GM10248 (cell line): ENCODE measurements around the gene NNAT.

Experiments used
- CTCF ChIA-PET: fragments of 300-600 bp; sonication (Branson Sonifier 250); formaldehyde crosslinking; extraction: SDS; loops from one replicate; lab custom pipeline; 2021; ENCODE audit warnings: antibody characterized with exemption; lab: Yijun Ruan, JAX
- POLR2A ChIA-PET: fragments of 350-650 bp; sonication (Branson Sonifier 250); formaldehyde crosslinking; extraction: SDS; loops from one replicate; lab custom pipeline; 2020; ENCODE audit warnings: antibody characterized with exemption; lab: Yijun Ruan, JAX
- DNase-seq: peaks from one replicate; pipeline ENCODE4 v3.0.0; 2012; ENCODE audit errors: extremely low spot score
- TF ChIP-seq, protein P1 (sequence below): IDR thresholded peaks from 2 replicates; pipeline ENCODE4 v1.5.1; 2012; ENCODE audit warnings: mild to moderate bottlenecking, low read depth; ENCODE audit errors: extremely low read depth, missing control alignments, control extremely low read depth

Gene NNAT

GRCh38 chr20:37500311-37500710 lies 20.7 kb upstream of the NNAT start:
- ChIA-PET POLR2A (no interaction called here), CTCF (interaction anchor here (1.7 kb wide), 1 partner anchor 12 kb away, joined by 3 read pairs; no protein-coding TSS in a partner anchor)
- no peak for DNase-seq
- TF ChIP-seq, protein P1, sequence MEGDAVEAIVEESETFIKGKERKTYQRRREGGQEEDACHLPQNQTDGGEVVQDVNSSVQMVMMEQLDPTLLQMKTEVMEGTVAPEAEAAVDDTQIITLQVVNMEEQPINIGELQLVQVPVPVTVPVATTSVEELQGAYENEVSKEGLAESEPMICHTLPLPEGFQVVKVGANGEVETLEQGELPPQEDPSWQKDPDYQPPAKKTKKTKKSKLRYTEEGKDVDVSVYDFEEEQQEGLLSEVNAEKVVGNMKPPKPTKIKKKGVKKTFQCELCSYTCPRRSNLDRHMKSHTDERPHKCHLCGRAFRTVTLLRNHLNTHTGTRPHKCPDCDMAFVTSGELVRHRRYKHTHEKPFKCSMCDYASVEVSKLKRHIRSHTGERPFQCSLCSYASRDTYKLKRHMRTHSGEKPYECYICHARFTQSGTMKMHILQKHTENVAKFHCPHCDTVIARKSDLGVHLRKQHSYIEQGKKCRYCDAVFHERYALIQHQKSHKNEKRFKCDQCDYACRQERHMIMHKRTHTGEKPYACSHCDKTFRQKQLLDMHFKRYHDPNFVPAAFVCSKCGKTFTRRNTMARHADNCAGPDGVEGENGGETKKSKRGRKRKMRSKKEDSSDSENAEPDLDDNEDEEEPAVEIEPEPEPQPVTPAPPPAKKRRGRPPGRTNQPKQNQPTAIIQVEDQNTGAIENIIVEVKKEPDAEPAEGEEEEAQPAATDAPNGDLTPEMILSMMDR, result no peak

- ChIA-PET POLR2A (no interaction called here), CTCF (interaction anchor here (0.7 to 1.7 kb wide), 4 partner anchors 9 to 306 kb away, joined by 3 to 4 read pairs (median 4); no protein-coding TSS in a partner anchor)
- TF ChIP-seq, protein P1, result no peak
- no peak for DNase-seq
Measured at GRCh38 chr20:37501940-37502339, 19.1 kb upstream of the NNAT start.

DNA sequence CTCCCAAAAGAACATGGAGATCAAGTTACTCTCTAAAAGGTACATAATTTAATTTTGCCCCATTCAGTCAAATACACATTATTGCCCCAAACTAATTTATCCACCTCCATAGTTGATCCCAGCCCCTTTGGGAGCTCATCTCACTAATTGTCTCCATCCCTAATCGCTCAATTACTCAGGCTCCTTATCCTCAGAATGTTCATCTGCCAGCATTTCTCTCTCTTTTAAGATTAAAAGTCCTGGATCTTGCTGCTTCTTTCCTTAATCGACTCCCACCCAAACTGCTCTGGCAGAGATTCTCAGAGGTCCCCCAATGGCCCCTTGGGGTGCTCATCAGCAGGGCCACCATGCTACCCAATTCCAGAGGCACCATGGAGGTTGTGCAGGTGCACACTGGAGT lies 18.4 kb upstream of the NNAT start:
- TF ChIP-seq, protein P1, result no peak
- CTCF ChIA-PET, result interaction anchor here (1.4 kb wide), 2 partner anchors 9 to 233 kb away, joined by 4 read pairs; no protein-coding TSS in a partner anchor
- POLR2A ChIA-PET, result no interaction called here
- no peak for DNase-seq

DNA sequence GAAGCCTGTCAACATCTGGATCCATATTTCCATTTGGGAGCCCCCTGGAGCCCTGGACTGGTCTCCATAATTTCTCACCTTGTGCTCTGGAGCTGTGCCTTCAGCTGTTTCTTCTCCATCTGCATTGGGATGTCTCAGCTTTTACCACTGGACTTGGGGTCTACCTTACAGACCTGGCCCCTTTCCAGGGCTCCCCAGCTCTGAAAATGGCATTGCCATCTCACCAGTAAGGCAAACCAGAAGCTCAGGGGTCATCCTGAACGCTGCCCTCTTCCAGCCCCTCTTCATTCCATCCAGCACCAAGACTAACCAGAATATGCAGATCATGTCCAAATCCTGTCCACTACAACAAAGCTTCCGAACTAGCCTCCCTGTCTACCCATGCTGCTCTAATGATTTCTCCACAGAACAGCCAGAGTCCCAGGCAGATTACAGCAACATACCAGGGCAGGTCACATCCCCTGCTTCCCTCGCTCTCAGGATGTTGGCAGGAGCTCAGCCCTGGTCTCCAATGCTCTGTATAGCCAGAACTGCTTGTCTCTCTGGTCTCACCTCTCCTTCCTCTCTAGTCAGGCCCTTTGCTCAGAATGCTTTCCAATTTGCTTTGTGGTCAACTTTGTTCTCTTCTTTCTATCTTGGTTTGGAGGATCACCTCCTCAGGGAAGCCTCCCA lies 17.7 kb upstream of the NNAT start:
- ChIA-PET CTCF (interaction anchor here (1.4 kb wide), 1 partner anchor 234 kb away, joined by 4 read pairs; no protein-coding TSS in a partner anchor), POLR2A (no interaction called here)
- DNase-seq, result no peak
- TF ChIP-seq, protein P1, result no peak

DNA sequence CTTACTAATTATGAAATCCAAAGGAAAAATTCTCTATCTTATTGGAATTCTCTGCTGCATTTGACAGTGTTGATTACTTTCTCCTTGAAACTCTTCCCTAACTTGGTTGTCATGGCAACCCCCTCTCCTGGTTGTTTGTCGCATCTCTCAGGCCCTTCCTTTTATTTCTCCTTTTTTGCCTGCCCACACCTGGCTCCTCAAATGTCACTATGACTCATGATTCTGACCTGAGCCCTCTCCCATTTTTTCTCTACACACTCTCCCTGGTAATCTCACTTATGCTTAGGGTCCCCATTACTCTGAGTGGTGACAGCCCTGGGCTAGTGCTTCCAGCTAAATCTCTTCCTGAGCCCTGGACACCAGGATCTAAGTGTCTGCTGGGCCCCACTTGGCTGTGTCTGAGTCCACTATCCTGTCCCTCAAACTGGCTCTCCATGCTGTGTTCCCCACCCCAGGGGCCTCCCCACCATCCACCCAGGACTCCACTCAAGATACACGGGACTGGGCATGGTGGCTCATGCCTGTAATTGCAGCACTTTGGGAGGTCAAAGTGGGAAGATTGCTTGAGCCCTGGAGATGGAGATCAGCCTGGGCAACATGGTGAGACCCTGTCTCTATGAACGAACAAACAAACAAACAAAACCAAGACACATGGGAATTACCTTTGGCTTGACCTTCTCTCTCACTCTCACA lies 16.5 kb upstream of the NNAT start:
- POLR2A ChIA-PET, result no interaction called here
- TF ChIP-seq, protein P1, result no peak
- no peak for DNase-seq
- CTCF ChIA-PET, result no interaction called here

- TF ChIP-seq, protein P1, result no peak
- ChIA-PET CTCF (interaction anchor here (1.0 to 2.2 kb wide), 3 partner anchors 10 to 59 kb away, joined by 3 to 6 read pairs (median 3); no protein-coding TSS in a partner anchor), POLR2A (no interaction called here)
- DNase-seq, result no peak
Measured at GRCh38 chr20:37505263-37506151, 15.5 kb upstream of the NNAT start.
